ENCODE results near the gene ARRDC3. TPM values are rescaled to one million over a fixed set of nuclear protein-coding genes. Genes with fewer than 3 reads are reported as not detected.

The ARRDC3 gene
- total and polyA plus RNA-seq, 10 of the 15 experiments (the other 5 are each of a cell fraction or from before 2014, with no cell fraction given) = 2.3 to 14.0 (median 8.6) TPM

- TF ChIP-seq MLLT1 (IDR thresholded peaks at IDR 0.05) (peak; percentile 49; the same call in 1 of the 2 replicates), IRF4 (IDR thresholded peaks at IDR 0.05; ENCODE audit: low read depth, low read length) (no peak), ZBED1 (IDR thresholded peaks at IDR 0.05; ENCODE audit: borderline replicate concordance) (no peak), E2F8 (IDR thresholded peaks at IDR 0.05; ENCODE audit: low read depth, partially characterized antibody) (no peak), CREB1 (IDR thresholded peaks at IDR 0.05; ENCODE audit: low read depth) (no peak), BMI1 (IDR thresholded peaks at IDR 0.05; ENCODE audit: borderline replicate concordance) (no peak), SUZ12 (IDR thresholded peaks at IDR 0.05; ENCODE audit: unreplicated experiment) (no peak), ZNF217 (IDR thresholded peaks at IDR 0.05) (no peak), BCL3 (IDR thresholded peaks at IDR 0.05; ENCODE audit: borderline replicate concordance, insufficient read depth, low read depth, low read length, poor library complexity, severe bottlenecking) (no peak), NR2C1 (IDR thresholded peaks at IDR 0.05) (no peak)
Measured at GRCh38 chr5:91381239-91381773, 1.8 kb downstream of the ARRDC3 start (continued).
